H1 (cell line): ENCODE measurements around the gene RAB21.

Experiments
- BRCA1 ChIP-seq: IDR thresholded peaks from 2 replicates; pipeline ENCODE4 v1.6.1; 2012; ENCODE audit warnings: low read depth, low read length, improper control_type of control experiment
- CREB1 ChIP-seq: IDR thresholded peaks from 2 replicates; pipeline ENCODE4 v1.6.1; 2012; ENCODE audit warnings: inconsistent platforms
- EP300 ChIP-seq, 2 experiments: IDR thresholded peaks; 1 replicate in 1 of 2; 2 replicates in 1 of 2; pipeline ENCODE4 v1.6.1; 2011 to 2012; ENCODE audit warnings: low read depth in 2 of 2, low read length in 2 of 2, mild to moderate bottlenecking in 2 of 2, borderline replicate concordance in 1 of 2, inconsistent platforms in 1 of 2, moderate library complexity in 1 of 2
- EZH2 ChIP-seq: fragments of 200-600 bp; sonication (generic); IDR thresholded peaks from 2 replicates; pipeline ENCODE4 v1.7.1; 2012; ENCODE audit warnings: low read depth, mild to moderate bottlenecking, moderate library complexity, low read length, inconsistent platforms; ENCODE audit not compliant: severe bottlenecking
- GTF2F1 ChIP-seq: IDR thresholded peaks from 2 replicates; pipeline ENCODE4 v1.6.1; 2012; ENCODE audit warnings: low read depth, low read length, improper control_type of control experiment, borderline replicate concordance
- POLR2AphosphoS5 ChIP-seq: IDR thresholded peaks from 2 replicates; pipeline ENCODE4 v1.6.1; 2011; ENCODE audit warnings: low read depth, low read length
- RBBP5 ChIP-seq: IDR thresholded peaks from 2 replicates; pipeline ENCODE4 v1.7.1; 2012; ENCODE audit warnings: low read depth, mild to moderate bottlenecking, inconsistent platforms, low read length, moderate library complexity, borderline replicate concordance
- RFX5 ChIP-seq: IDR thresholded peaks from 2 replicates; pipeline ENCODE4 v1.6.1; 2011; ENCODE audit warnings: low read depth, low read length, improper control_type of control experiment, borderline replicate concordance
- RNF2 ChIP-seq: fragments of 200-900, 300-1000 bp; sonication (generic); IDR thresholded peaks from 2 replicates; pipeline ENCODE4 v1.7.1; 2016; ENCODE audit warnings: borderline replicate concordance, low read depth, mild to moderate bottlenecking, antibody characterized with exemption, low read length; ENCODE audit not compliant: poor library complexity, severe bottlenecking; ENCODE audit errors: missing control alignments
- SP2 ChIP-seq: IDR thresholded peaks from 2 replicates; pipeline ENCODE4 v1.6.1; 2012; ENCODE audit warnings: mild to moderate bottlenecking, low read length, inconsistent platforms
- TAF1 ChIP-seq: IDR thresholded peaks from 2 replicates; pipeline ENCODE4 v1.6.1; 2011; ENCODE audit warnings: mild to moderate bottlenecking, low read depth, low read length
- TBP ChIP-seq: IDR thresholded peaks from 2 replicates; pipeline ENCODE4 v1.6.1; 2011; ENCODE audit warnings: low read depth, low read length, improper control_type of control experiment
- YY1 ChIP-seq: IDR thresholded peaks from 2 replicates; pipeline ENCODE4 v1.6.1; 2011; ENCODE audit warnings: low read depth, mild to moderate bottlenecking, low read length
- TF ChIP-seq, protein P1 (sequence below), 3 experiments: IDR thresholded peaks; 1 replicate in 2 of 3; 2 replicates in 1 of 3; pipeline versions ENCODE4 v1.5.1 to v1.6.1; 2011; ENCODE audit warnings: low read length in 3 of 3, mild to moderate bottlenecking in 3 of 3, inconsistent platforms in 2 of 3, low read depth in 1 of 3, moderate library complexity in 1 of 3; ENCODE audit not compliant: insufficient read depth in 1 of 3; ENCODE audit errors: control extremely low read depth in 1 of 3

DNA sequence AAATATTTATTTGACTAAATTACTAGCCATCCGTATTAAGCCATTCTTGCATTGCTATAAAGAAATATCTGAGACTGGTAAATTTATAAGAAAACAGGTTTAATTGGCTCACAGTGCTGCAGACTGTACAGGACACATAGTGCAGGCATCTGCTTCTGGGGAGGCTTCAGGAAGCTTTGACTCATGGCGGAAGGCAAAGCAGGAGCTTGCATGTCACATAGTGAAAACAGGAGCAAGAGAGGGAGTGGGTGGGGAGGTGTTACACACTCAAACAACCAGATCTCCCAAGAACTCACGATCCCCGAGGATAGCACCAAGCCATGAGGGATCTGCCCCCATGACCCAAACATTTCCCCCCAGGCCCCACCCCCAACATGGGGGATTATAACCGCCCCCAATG is 26.7 kb upstream of the RAB21 start:
- TF ChIP-seq, protein P1, sequence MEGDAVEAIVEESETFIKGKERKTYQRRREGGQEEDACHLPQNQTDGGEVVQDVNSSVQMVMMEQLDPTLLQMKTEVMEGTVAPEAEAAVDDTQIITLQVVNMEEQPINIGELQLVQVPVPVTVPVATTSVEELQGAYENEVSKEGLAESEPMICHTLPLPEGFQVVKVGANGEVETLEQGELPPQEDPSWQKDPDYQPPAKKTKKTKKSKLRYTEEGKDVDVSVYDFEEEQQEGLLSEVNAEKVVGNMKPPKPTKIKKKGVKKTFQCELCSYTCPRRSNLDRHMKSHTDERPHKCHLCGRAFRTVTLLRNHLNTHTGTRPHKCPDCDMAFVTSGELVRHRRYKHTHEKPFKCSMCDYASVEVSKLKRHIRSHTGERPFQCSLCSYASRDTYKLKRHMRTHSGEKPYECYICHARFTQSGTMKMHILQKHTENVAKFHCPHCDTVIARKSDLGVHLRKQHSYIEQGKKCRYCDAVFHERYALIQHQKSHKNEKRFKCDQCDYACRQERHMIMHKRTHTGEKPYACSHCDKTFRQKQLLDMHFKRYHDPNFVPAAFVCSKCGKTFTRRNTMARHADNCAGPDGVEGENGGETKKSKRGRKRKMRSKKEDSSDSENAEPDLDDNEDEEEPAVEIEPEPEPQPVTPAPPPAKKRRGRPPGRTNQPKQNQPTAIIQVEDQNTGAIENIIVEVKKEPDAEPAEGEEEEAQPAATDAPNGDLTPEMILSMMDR (IDR thresholded peaks at IDR 0.05; ENCODE audit: control extremely low read depth in 1 of 3, insufficient read depth in 1 of 3, low read depth in 1 of 3, low read length in 3 of 3) = no peak
- no peak for TF ChIP-seq RFX5
- TF ChIP-seq TAF1 = no peak
- TF ChIP-seq EP300 (IDR thresholded peaks at IDR 0.05; ENCODE audit: borderline replicate concordance in 1 of 2, low read depth in 2 of 2, low read length in 2 of 2) = no peak
- TF ChIP-seq YY1 = no peak
- no peak for TF ChIP-seq BRCA1
- TF ChIP-seq POLR2AphosphoS5 = no peak
- no peak for TF ChIP-seq RBBP5
- no peak for TF ChIP-seq RNF2
- TF ChIP-seq GTF2F1 = no peak
- no peak for TF ChIP-seq EZH2
- TF ChIP-seq SP2 = no peak
- no peak for TF ChIP-seq TBP
- no peak for TF ChIP-seq CREB1
